ENCODE results near the gene AIPL1.

Gene AIPL1

DNA sequence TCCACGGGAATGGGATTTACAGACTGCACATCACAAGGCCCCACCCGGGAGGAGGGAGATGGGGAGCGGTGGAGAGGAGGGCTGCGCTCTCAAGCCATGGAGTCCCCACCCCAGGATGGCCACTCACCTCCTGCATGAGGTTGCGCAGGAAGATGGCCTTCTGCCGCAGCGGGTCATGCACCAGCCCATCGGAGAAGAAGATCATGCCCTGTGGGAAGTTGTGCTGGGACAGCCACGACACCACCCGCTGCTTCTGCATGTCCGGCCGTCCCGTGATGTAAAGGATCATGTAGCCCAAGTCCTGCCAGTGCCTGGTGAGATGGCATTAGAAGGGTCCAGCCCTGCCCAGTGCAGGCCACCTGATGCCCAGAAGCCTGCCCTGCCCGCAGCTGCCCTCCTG lies 26.3 kb upstream of the AIPL1 start:
- H3K4me3 ChIP-seq (ENCODE audit: low read depth, low read length): no peak overlapping the region
- DNase-seq (ENCODE audit: low read depth): no peak
- TF ChIP-seq, protein P1, sequence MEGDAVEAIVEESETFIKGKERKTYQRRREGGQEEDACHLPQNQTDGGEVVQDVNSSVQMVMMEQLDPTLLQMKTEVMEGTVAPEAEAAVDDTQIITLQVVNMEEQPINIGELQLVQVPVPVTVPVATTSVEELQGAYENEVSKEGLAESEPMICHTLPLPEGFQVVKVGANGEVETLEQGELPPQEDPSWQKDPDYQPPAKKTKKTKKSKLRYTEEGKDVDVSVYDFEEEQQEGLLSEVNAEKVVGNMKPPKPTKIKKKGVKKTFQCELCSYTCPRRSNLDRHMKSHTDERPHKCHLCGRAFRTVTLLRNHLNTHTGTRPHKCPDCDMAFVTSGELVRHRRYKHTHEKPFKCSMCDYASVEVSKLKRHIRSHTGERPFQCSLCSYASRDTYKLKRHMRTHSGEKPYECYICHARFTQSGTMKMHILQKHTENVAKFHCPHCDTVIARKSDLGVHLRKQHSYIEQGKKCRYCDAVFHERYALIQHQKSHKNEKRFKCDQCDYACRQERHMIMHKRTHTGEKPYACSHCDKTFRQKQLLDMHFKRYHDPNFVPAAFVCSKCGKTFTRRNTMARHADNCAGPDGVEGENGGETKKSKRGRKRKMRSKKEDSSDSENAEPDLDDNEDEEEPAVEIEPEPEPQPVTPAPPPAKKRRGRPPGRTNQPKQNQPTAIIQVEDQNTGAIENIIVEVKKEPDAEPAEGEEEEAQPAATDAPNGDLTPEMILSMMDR (IDR thresholded peaks at IDR 0.05; ENCODE audit: insufficient read depth, low read depth, low read length, missing control alignments): no peak

DNA sequence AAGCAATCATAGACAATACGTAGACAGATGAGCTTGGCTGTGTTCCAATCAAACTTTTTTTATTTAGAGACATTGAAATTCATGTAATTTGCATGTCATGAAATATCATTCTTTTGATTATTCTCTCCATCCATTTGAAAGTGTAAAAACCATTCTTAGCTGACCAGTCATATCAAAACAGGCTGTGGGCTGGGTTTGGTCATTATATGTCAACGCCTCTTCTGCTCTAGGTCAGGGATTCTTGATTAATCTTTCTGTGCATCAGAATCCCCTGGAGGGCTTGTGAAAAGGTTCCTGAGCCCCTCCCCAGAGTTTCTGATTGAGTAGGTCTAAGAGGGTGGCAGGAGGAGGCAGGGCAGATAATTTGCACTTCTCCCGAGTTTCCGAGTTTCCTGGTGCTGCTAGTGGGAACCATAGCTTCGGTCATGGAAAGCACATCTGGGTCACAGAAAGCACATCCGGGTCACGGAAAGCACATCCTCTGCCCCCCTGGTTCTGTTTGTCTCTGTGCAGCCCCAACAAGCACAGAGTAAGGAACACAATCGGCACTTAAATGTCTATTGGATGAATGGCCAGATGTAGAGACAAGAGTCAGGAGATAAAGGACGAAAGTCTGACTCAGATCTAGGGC lies 25.7 kb upstream of the AIPL1 start:
- TF ChIP-seq, protein P1 (IDR thresholded peaks at IDR 0.05; ENCODE audit: insufficient read depth, low read depth, low read length, missing control alignments): no peak
- peak; percentile 15 for DNase-seq (ENCODE audit: low read depth)
- no peak overlapping the region for H3K4me3 ChIP-seq (ENCODE audit: low read depth, low read length)

DNA sequence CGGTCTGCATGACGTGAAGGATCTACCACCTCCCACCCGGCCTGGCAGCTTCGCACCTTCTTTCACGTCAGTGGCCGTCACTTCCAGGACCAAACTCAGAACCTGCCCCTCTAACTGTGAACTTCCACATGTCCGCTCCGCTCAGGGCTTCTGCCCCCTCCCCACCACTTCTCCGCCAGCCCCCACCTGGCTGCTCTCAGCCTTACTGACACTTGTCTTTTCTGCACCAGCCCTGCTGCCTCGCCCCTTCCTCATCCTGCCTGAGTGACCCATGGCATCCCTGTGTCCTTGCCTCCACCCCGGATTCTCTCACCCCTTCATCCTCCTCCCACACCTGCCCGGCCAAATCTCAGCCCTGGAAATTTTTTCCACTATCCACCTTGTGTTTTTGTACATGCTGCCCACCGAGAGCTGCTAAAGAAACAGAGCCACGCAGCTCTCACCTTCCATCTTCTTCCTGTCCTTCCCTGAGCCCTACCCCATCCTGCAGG lies 23.6 kb upstream of the AIPL1 start:
- no peak for DNase-seq (ENCODE audit: low read depth)
- H3K4me3 ChIP-seq (ENCODE audit: low read depth, low read length): no peak overlapping the region
- TF ChIP-seq, protein P1 (IDR thresholded peaks at IDR 0.05; ENCODE audit: insufficient read depth, low read depth, low read length, missing control alignments): no peak

DNA sequence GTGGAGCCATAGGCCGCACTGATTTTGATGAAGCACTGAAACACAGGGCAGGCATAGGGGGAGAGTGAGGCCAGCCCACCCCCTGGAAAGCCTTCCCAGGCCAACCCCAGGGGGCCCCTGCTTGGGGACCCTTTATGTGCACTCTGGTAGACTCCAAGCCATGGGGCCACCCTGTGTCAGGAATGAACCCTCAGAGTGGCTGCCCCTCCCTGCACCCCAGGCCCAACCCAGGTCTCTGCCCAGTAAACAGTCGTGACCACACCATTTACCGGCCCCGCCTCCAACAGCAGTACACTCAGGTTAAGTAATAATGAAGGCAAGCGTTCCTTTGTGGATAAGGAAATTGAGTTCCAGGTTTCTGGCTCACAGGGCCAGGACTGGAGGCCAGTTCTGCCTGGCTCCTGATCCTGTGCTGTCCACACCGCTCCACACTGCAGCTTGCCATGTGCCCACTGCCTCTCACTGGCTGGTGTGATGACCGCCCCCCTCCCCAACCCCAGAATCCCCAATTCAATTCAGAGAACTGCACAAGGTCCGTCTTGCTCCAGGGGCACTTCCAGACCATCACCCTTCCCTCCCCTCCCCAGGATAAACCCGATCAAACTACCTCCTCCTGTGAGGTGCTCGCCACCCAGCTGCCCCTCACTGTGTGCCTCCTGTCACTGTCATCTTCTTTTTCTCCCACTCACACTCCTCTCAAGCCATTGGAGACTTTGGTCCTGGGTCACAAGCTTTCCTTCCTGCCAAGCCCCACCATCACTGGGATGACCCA lies 23.0 kb upstream of the AIPL1 start:
- no peak for DNase-seq (ENCODE audit: low read depth)
- no peak overlapping the region for H3K4me3 ChIP-seq (ENCODE audit: low read depth, low read length)
- TF ChIP-seq, protein P1 (IDR thresholded peaks at IDR 0.05; ENCODE audit: insufficient read depth, low read depth, low read length, missing control alignments): no peak

DNA sequence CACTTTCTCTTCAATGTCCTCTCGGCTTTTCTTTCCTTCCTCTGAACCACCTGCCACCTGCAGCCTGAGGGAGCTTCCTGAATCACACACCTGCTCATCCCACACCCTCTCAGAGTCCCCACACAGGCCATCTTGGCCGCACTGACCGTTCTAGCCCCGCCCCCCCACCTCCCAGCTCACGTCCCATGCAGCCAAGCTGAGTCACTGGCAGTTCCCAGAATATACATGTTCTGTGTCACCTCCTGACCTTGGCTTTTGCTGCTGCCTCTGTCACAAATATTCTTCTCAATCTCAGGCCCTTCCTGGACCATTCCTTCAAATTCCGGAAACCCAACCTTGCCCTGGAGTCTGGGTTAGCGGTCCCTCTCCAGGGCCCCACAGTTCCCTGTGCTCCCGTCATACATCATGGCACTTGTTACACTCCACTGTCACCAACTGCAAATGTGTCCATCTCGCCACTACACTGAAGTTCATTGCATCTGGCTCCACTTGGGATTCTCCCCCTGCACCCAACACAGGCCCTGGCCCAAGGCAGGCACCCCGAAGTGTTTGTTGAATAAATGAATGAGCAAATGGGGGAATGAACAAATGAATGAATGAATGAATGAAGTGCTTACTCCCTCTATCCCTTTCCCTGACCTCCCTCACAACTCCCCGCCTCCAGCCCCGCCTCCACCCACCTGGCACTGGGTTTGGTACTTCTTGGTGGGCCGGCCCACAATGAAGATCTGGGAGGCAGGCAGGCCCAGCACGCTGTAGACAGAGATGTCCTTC lies 22.2 kb upstream of the AIPL1 start:
- no peak overlapping the region for H3K4me3 ChIP-seq (ENCODE audit: low read depth, low read length)
- no peak for DNase-seq (ENCODE audit: low read depth)
- TF ChIP-seq, protein P1 (IDR thresholded peaks at IDR 0.05; ENCODE audit: insufficient read depth, low read depth, low read length, missing control alignments): no peak

DNA sequence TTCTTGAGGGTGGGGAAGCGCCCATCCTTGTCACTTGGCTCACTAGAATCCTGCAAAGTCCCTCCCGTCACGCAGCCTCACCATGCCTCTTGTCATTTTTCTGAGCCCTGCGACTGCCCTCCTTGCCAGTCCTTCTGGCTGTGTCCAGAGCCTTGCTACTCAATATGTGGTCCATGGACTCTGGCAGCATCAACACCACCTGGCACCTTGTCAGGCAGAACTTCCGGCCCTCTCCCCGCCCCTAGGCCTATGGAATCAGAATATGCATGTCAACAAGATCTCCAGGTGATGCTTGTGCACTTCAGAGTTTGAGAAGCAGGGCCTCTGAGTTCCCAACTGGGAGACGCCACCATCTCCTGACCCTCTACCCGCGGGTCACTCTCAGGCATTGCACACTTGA lies 21.4 kb upstream of the AIPL1 start:
- no peak overlapping the region for H3K4me3 ChIP-seq (ENCODE audit: low read depth, low read length)
- TF ChIP-seq, protein P1 (IDR thresholded peaks at IDR 0.05; ENCODE audit: insufficient read depth, low read depth, low read length, missing control alignments): no peak
- DNase-seq (ENCODE audit: low read depth): no peak

Measured in GM12865 (cell line).